K562 (cell line): ENCODE measurements around the gene OCA2. TPM values are rescaled to one million over a fixed set of nuclear protein-coding genes. Genes with fewer than 3 reads are reported as not detected.

Experiments
- ATAC-seq: fragments of 200-7000 bp; cut with Tn5 transposase; 3 replicates; pipeline ENCODE4 v1.9.1; 2020; ENCODE audit warnings: moderate library complexity
- BruUV-seq: library from RNA; stranded (reverse); fragments of 400-500 nt; replicated peaks from 2 replicates; lab custom pipeline; 2021; lab: Mats Ljungman, UMichigan
- CTCF ChIA-PET: fragments of 300-600 bp; formaldehyde crosslinking; extraction: SDS; loops from one replicate; lab custom pipeline; 2021; ENCODE audit warnings: low intra/inter-chr PET ratio; lab: Yijun Ruan, JAX
- POLR2A ChIA-PET: fragments of 300-600, 350-650 bp; sonication (Branson Sonifier 250); formaldehyde crosslinking; extraction: SDS; loops from one replicate; lab custom pipeline; 2021; ENCODE audit warnings: antibody characterized with exemption, inconsistent platforms; lab: Yijun Ruan, JAX
- DNase-seq, 4 experiments: peaks; one replicate each; pipeline versions ENCODE4 v3.0.0 to v3.0.0-alpha.2; 2011 to 2018; ENCODE audit warnings: low spot score in 3 of 4, mixed read lengths in 3 of 4; ENCODE audit errors: extremely low read depth in 1 of 4
- FAIRE-seq: peaks from 2 replicates; lab custom pipeline; 2011; peaks lifted over from hg19 to GRCh38; lab: Jason Lieb, UNC
- H2AFZ ChIP-seq: 2 replicates; pipeline ENCODE4 v1.6.0; 2011; ENCODE audit warnings: low read depth, low read length, control low read depth, inconsistent platforms
- H3K27ac ChIP-seq: fragments of 200-600 bp; 3 replicates; pipeline ENCODE4 v1.8.0; 2011; ENCODE audit warnings: low read depth, mild to moderate bottlenecking, control low read depth, inconsistent platforms, low read length, moderate library complexity, mixed read lengths; ENCODE audit errors: extremely low read depth
- H3K27me3 ChIP-seq, 2 experiments: fragments of 300-600 bp in 1 of 2; 2 replicates in 1 of 2; 3 replicates in 1 of 2; pipeline versions ENCODE4 v1.6.0 to v1.8.0; 2011; ENCODE audit warnings: inconsistent platforms in 2 of 2, low read length in 2 of 2, mild to moderate bottlenecking in 1 of 2, mixed read lengths in 1 of 2, moderate library complexity in 1 of 2; ENCODE audit not compliant: control insufficient read depth in 2 of 2, insufficient read depth in 2 of 2
- H3K36me3 ChIP-seq: fragments of 300-600 bp; 3 replicates; pipeline ENCODE4 v1.8.0; 2011; ENCODE audit warnings: mild to moderate bottlenecking, low read length, inconsistent platforms; ENCODE audit not compliant: control insufficient read depth, insufficient read depth
- H3K4me1 ChIP-seq, 2 experiments: fragments of 200-600 bp in 1 of 2; replicated peaks in 1 of 2; 2 replicates in 1 of 2; 3 replicates in 1 of 2; pipeline versions ENCODE4 v1.5.1 to v1.8.0; 2011; ENCODE audit warnings: inconsistent platforms in 2 of 2, low read length in 2 of 2, mild to moderate bottlenecking in 1 of 2, mixed read lengths in 1 of 2, moderate library complexity in 1 of 2; ENCODE audit not compliant: control insufficient read depth in 2 of 2, insufficient read depth in 2 of 2
- H3K4me2 ChIP-seq: 2 replicates; pipeline ENCODE4 v1.6.1; 2011; ENCODE audit warnings: low read length, control low read depth, inconsistent platforms, mixed read lengths; ENCODE audit not compliant: insufficient read depth
- H3K4me3 ChIP-seq: fragments of 200-600 bp; sonication (generic), shearing (Covaris generic); 2 replicates; pipeline ENCODE4 v1.5.1; 2016; ENCODE audit warnings: control low read depth, inconsistent platforms
- H3K79me2 ChIP-seq: fragments of 200-600 bp; 3 replicates; pipeline ENCODE4 v1.8.0; 2011; ENCODE audit warnings: low read length, inconsistent platforms; ENCODE audit not compliant: control insufficient read depth, insufficient read depth
- H3K9ac ChIP-seq, 2 experiments: 2 replicates each; pipeline versions ENCODE4 v1.6.0 to v1.6.1; 2011; ENCODE audit warnings: low read depth in 2 of 2, low read length in 2 of 2, control low read depth in 1 of 2, inconsistent platforms in 1 of 2, mild to moderate bottlenecking in 1 of 2, mixed read lengths in 1 of 2; ENCODE audit not compliant: insufficient read depth in 1 of 2
- H3K9me1 ChIP-seq: one replicate; pipeline ENCODE4 v1.6.0; 2011; ENCODE audit warnings: inconsistent platforms, mild to moderate bottlenecking, low read length, moderate library complexity; ENCODE audit not compliant: control insufficient read depth, insufficient read depth
- H3K9me3 ChIP-seq: replicated peaks from 2 replicates; pipeline ENCODE4 v1.5.1; 2011; ENCODE audit warnings: low read depth, low read length, inconsistent platforms; ENCODE audit not compliant: control insufficient read depth, insufficient read depth
- H4K20me1 ChIP-seq: replicated peaks from 2 replicates; pipeline ENCODE4 v1.6.1; 2011; ENCODE audit warnings: low read length, inconsistent platforms, mixed read lengths; ENCODE audit not compliant: control insufficient read depth, insufficient read depth
- ATF3 ChIP-seq, 2 experiments: fragments of 450-650 bp in 1 of 2; sonication (generic) in 1 of 2; formaldehyde crosslinking in 1 of 2; IDR thresholded peaks in 1 of 2; conservative IDR thresholded peaks in 1 of 2; 2 replicates each; pipeline versions ENCODE4 v1.6.1 to v1.8.1; 2016 to 2023; ENCODE audit warnings: mild to moderate bottlenecking in 2 of 2, moderate library complexity in 2 of 2, inconsistent platforms in 1 of 2, missing genetic modification reagents in 1 of 2
- BCL6 ChIP-seq: fragments of 250-450 bp; sonication (Bioruptor Pico); IDR thresholded peaks from 2 replicates; pipeline ENCODE4 v1.4.0; 2020
- BMI1 ChIP-seq: fragments of 150-350 bp; IDR thresholded peaks from 2 replicates; pipeline ENCODE4 v1.6.1; 2014; ENCODE audit warnings: low read length
- DMBX1 ChIP-seq: fragments of 250-450 bp; sonication (Bioruptor Pico); IDR thresholded peaks from 2 replicates; pipeline ENCODE4 v1.8.0; 2022; ENCODE audit warnings: inconsistent platforms, mild to moderate bottlenecking, moderate library complexity, borderline replicate concordance
- ETS1 ChIP-seq: conservative IDR thresholded peaks from 2 replicates; pipeline ENCODE4 v1.6.1; 2011; ENCODE audit warnings: low read depth, mild to moderate bottlenecking, low read length; ENCODE audit not compliant: control insufficient read depth
- HES1 ChIP-seq: fragments of 450-650 bp; IDR thresholded peaks from 2 replicates; pipeline ENCODE4 v1.6.1; 2016; ENCODE audit warnings: low read depth, mild to moderate bottlenecking, moderate library complexity
- JUNB ChIP-seq: fragments of 450-650 bp; formaldehyde crosslinking; conservative IDR thresholded peaks from 2 replicates; pipeline ENCODE4 v1.4.0; 2020; ENCODE audit warnings: mild to moderate bottlenecking
- KHSRP ChIP-seq: fragments of 450-650 bp; IDR thresholded peaks from 2 replicates; pipeline ENCODE4 v1.6.1; 2017
- NR2C1 ChIP-seq, 2 experiments: fragments of 450-650 bp; IDR thresholded peaks; 2 replicates each; pipeline ENCODE4 v1.6.1; 2017; ENCODE audit warnings: mild to moderate bottlenecking in 2 of 2, antibody characterized with exemption in 1 of 2, inconsistent platforms in 1 of 2, missing compliant biosample characterization in 1 of 2, missing genetic modification characterization in 1 of 2
- POLR2AphosphoS2 ChIP-seq: IDR thresholded peaks from 2 replicates; pipeline ENCODE4 v1.6.1; 2012; ENCODE audit warnings: low read length, improper control_type of control experiment
- POLR3G ChIP-seq: IDR thresholded peaks from 2 replicates; pipeline ENCODE4 v1.6.1; 2011; ENCODE audit not compliant: insufficient read length, insufficient replicate concordance; ENCODE audit errors: extremely low read depth
- RBM17 ChIP-seq: fragments of 200-400 bp; formaldehyde crosslinking; IDR thresholded peaks from 2 replicates; pipeline ENCODE4 v1.6.1; 2017; ENCODE audit warnings: low read depth, mild to moderate bottlenecking, low read length, borderline replicate concordance
- RHOXF2B ChIP-seq: fragments of 250-450 bp; sonication (Bioruptor Pico); conservative IDR thresholded peaks from 2 replicates; pipeline ENCODE4 v1.5.1; 2021
- ZBTB49 ChIP-seq: sonication (generic); formaldehyde crosslinking; IDR thresholded peaks from 2 replicates; pipeline ENCODE4 v1.8.0; 2022; ENCODE audit warnings: missing genetic modification reagents, mild to moderate bottlenecking, borderline replicate concordance
- ZNF511 ChIP-seq: sonication (generic); formaldehyde crosslinking; IDR thresholded peaks from 2 replicates; pipeline ENCODE4 v1.8.0; 2022; ENCODE audit warnings: mild to moderate bottlenecking, missing genetic modification reagents
- WGBS: fragments of 100-300 bp; shearing (Covaris generic); methylation state at CpG from one replicate; pipeline ENCODE4 v1.1.6; 2016; ENCODE audit warnings: low coverage, mixed read lengths; ENCODE audit not compliant: insufficient coverage; ENCODE audit errors: missing lambda C conversion rate; 5-methylcytosine and 5-hydroxymethylcytosine counted together
- in situ Hi-C: fragments of 300-500 bp; cut with MboI; formaldehyde crosslinking; loops from 4 replicates; pipeline ENCODE4 v1.15.0; 2018; ENCODE audit warnings: inconsistent platforms, mixed read lengths
- intact Hi-C: fragments of 100-400 bp; cut with micrococcal nuclease; formaldehyde crosslinking; loops from 2 replicates; pipeline ENCODE4 v1.14.2; 2022
- polyA plus RNA-seq, 8 experiments: library from polyadenylated mRNA; depleted of rRNA in 4 of 8; stranded (reverse) in 5 of 8; unstranded in 3 of 8; fragments of >200 nt; fragmentation: Nextera tagmentation in 2 of 8; fragmentation: Illumina TruSeq in 1 of 8; extraction: Ambion mirVana in 2 of 8; extraction: Trizol in 1 of 8; gene quantifications; 2 replicates each; pipeline versions ENCODE4 v1.2.1 to v1.2.3, GENCODE V29; 2011 to 2014; ENCODE audit warnings: inconsistent platforms in 1 of 8, missing spikeins in 1 of 8
- total RNA-seq, 7 experiments: library from RNA; depleted of rRNA in 6 of 7; stranded (reverse); fragments of >200 nt in 6 of 7; fragmentation: Illumina TruSeq in 2 of 7; extraction: Trizol in 2 of 7; gene quantifications; 2 replicates each; pipeline versions ENCODE4 v1.2.1 to v1.2.3, GENCODE V29; 2011 to 2021; ENCODE audit warnings: low replicate concordance in 1 of 7

OCA2 gene
- total and polyA plus RNA-seq, 9 of the 15 experiments (the other 6 are each of a cell fraction or from before 2014, with no cell fraction given) = 0.07 to 0.59 (median 0.17) TPM; not detected in 1

- H3K4me3 ChIP-seq = no peak overlapping the region
- intact Hi-C loops (no loop called here), in situ Hi-C loops (no loop called here)
- no peaks in the 10 kb centered on the region for H3K79me2 ChIP-seq
- H3K4me2 ChIP-seq = no peak overlapping the region
- no peak overlapping the region for H3K9ac ChIP-seq
- BruUV-seq = no TSS peak
- 2% methylated on average over 8 of the region's 8 CpGs for WGBS
- FAIRE-seq (no peak), ATAC-seq (no peak), DNase-seq (no peak)
- H4K20me1 ChIP-seq = no peaks in the 10 kb centered on the region
- POLR2A ChIA-PET = no interaction called here
- H2AFZ ChIP-seq = no peak overlapping the region
- H3K4me1 ChIP-seq = no peaks in the 10 kb centered on the region
- peaks cover 0 to 28% of the 10 kb centered on the region in 2 experiments; a peak in 2 of 5 replicates for H3K27me3 ChIP-seq
- H3K9me1 ChIP-seq = no peaks in the 10 kb centered on the region
- no peaks in the 10 kb centered on the region for H3K36me3 ChIP-seq
- H3K9me3 ChIP-seq = no peaks in the 10 kb centered on the region
- CTCF ChIA-PET = no interaction called here
- H3K27ac ChIP-seq = no peak overlapping the region
- TF ChIP-seq BMI1 (no peak), ZBTB49 (no peak), ATF3 (IDR thresholded peaks at IDR 0.05) (no peak), ATF3 (CRISPR knock-in tag; conservative IDR thresholded peaks at IDR 0.05) (no peak), JUNB (CRISPR knock-in tag) (no peak), RHOXF2B (no peak), HES1 (no peak), ETS1 (no peak), ZNF511 (CRISPR knock-in tag) (no peak), KHSRP (no peak), RBM17 (no peak), BCL6 (no peak), NR2C1 (IDR thresholded peaks at IDR 0.05) (no peak), NR2C1 (tag; IDR thresholded peaks at IDR 0.05) (no peak), POLR3G (no peak), POLR2AphosphoS2 (no peak), DMBX1 (CRISPR knock-in tag) (no peak)
Observed at GRCh38 chr15:27743638-27744037, 355.5 kb downstream of the OCA2 start.
